Astrocyte (in vitro differentiated cells and primary cell): Measurements from ENCODE around the gene CEP95.

Experiments used
- EZH2 ChIP-seq: IDR thresholded peaks from 2 replicates; pipeline ENCODE4 v1.6.1; 2012; ENCODE audit warnings: mild to moderate bottlenecking, low read length, inconsistent platforms; ENCODE audit not compliant: insufficient read depth
- TF ChIP-seq, protein P1 (sequence below): IDR thresholded peaks from 2 replicates; pipeline ENCODE4 v1.5.1; 2011; ENCODE audit warnings: low read depth, mild to moderate bottlenecking, inconsistent platforms, low read length, moderate library complexity; ENCODE audit not compliant: insufficient read depth

DNA sequence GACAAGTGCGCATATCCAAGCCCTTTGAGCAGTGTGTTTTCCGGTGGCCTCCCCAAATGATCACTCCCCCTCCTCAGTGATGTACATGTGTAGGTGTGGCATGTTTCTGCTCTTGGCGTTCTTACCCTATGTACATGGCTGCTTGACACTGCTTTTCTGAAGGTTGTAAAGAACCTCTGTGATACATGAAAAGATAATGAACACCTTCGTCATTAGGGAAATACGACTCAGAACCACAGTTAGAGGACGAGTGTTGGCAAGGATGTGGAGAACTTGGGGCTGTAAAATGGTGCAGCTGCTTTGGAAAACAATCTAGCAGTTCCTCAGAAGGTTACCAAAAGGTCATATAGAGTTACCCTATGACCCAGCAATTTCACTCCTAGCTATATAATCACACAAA lies 28.6 kb downstream of the CEP95 start:
- TF ChIP-seq, protein P1, sequence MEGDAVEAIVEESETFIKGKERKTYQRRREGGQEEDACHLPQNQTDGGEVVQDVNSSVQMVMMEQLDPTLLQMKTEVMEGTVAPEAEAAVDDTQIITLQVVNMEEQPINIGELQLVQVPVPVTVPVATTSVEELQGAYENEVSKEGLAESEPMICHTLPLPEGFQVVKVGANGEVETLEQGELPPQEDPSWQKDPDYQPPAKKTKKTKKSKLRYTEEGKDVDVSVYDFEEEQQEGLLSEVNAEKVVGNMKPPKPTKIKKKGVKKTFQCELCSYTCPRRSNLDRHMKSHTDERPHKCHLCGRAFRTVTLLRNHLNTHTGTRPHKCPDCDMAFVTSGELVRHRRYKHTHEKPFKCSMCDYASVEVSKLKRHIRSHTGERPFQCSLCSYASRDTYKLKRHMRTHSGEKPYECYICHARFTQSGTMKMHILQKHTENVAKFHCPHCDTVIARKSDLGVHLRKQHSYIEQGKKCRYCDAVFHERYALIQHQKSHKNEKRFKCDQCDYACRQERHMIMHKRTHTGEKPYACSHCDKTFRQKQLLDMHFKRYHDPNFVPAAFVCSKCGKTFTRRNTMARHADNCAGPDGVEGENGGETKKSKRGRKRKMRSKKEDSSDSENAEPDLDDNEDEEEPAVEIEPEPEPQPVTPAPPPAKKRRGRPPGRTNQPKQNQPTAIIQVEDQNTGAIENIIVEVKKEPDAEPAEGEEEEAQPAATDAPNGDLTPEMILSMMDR: no peak
- no peak for TF ChIP-seq EZH2
